Stimulated activated CD4-positive, alpha-beta T cell treated with anti-CD3 and anti-CD28 coated beads, TNF-alpha, amount 100 ng/mL, for 4 hours (primary cell): ENCODE data around the gene UST.

Source experiments
- DNase-seq, 3 experiments: peaks; one replicate each; pipeline ENCODE4 v3.0.0-alpha.2; 2020; ENCODE audit warnings: low read depth in 3 of 3

UST gene

DNA sequence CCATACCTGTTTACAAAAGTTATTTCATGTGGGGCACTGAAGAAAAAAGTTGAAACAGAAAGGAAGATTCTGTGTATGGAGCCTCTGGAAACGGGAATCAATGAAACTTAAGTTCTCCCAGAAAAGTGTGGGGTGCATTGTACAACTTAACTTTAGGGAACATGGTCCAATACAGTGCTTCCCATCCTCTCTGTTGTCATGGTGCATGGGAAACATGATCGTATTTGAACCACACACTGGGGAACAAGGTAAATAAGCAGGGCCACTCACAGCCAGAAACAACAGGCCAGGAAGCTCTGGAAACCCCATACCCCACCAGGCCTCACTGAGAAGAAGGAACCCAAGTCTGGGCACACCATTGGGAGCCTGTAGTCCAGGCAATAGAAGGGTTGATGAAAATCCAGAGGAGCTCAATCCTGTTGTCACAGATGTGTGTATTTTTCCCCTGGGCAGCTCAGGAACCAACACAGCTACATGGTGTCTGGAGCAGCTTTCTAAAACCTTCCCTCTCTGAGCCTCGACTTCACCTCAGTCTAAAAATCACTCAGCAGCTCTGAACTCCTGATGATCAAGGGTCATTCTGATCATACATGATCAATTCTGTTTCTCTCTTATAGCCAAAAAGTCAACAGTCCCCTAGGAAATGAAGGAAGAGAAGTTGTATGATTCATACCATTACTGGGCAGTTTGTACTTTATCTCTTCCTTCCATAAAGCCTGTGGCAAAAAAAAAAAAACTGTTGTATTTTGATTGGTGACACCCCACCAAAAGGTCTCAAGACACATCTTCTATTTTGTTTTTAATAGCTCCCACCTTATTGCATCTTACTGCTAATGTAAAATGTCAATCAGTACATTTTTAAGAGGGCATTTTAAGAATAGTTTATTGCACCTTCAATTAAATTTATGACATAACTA, 372.2 kb downstream of the UST start:
- no peak for DNase-seq

DNA sequence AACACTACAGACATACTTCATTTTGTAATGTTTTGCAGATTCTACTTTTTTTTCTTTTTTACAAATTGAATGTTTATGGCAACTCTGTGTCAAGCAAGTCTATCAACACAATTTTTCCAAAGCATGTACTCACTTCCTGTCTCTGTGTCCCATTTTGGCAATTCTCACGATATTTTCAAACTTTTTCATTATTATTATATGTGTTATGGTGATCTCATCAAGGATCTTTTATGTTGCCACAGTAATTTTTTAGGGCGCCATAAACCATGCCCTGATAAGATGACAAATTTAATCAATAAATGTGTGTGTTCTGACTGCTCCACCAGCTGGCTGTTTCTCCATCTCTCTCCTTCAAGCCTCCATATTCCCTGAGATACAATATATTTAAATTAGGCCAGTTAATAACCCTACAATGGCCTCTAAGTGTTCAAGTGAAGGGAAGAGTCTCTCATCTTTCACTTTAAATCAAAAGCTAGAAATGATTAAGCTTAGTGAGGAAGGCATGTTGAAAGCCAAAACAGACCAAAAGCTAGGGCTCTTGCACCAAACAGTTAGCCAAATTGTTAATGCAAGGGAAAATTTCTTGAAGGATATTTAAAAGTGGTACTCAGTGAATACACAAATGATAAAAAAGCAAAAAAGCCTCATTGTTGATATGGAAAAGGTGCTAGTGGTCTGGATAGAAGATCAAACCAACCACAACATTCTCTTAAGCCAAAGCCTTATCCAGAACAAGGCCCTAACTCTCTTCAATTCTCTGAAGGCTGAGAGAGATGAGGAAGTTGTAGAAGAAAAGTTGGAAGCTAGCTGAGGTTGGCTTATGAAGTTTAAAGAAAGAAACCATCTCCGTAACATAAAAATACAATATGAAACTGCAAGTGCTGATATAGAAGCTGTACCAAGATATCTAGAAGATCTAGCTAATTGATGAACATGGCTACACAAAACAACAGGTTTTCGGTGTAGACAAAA, 376.3 kb downstream of the UST start:
- DNase-seq = no peak

DNA sequence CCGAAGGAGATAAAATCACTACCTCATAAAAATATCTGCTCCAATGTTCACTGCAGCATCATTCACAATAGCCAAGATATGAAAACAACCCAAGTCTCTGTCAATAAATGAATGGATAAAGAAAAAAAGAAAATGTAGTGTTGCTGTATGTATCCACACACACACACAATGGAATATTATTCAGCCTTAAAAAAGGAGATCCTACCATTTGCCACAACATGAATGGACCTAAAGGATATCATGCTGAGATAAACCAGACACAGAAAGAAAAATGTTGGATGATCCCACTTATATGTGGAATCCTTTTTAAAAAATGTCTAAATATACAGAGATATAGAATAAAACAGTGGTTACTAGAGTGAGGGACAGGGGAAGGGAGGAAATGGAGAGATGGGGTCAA, 378.5 kb downstream of the UST start:
- DNase-seq = no peak
